ENCODE measurements around the gene KRTAP10-11. TPM values are rescaled to one million over a fixed set of nuclear protein-coding genes. Genes with fewer than 3 reads are reported as not detected.

KRTAP10-11 gene
- total and polyA plus RNA-seq, 2 experiments from 2014 or later, result not detected

DNA sequence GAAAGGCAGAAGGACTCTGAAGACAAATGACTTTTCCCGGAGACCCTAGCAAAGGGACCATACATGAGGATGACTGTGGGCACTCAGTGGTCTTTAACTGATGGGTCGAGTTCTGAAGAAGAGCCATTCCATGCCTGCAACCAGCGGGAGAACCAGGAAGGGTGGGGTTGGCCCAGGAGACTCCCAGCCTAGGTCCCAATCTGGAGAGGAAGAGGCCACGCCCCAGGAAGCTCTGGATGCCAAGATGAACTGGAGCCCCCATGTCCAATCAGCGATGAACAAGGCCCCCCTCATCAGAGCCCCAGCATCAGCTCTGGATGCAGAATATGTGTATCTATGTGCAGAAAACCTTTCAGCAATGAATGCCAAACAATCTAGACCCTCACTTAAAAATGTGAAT lies 5.5 kb upstream of the KRTAP10-11 start:
- H3K27me3 Mint-ChIP-seq (ENCODE audit: insufficient read depth, low read depth, poor library complexity), result peaks cover 10% of the 10 kb centered on the region
- Histone ChIP-seq H3K36me3 (ENCODE audit: insufficient read depth) (no peaks in the 10 kb centered on the region), H3K4me1 (ENCODE audit: insufficient read depth) (no peaks in the 10 kb centered on the region), H4K20me1 (replicated peaks; ENCODE audit: insufficient read depth) (no peaks in the 10 kb centered on the region), H3K4me2 (no peak overlapping the region), H3F3A (replicated peaks; ENCODE audit: low read depth) (no peaks in the 10 kb centered on the region), H3K4me3 (no peak overlapping the region), H3K9me2 (ENCODE audit: insufficient read depth) (no peaks in the 10 kb centered on the region), H3K27ac (ENCODE audit: low read depth) (no peak overlapping the region), H3K27me3 (ENCODE audit: insufficient read depth) (no peaks in the 10 kb centered on the region), H3K79me2 (replicated peaks; ENCODE audit: insufficient read depth) (no peaks in the 10 kb centered on the region), H2AFZ (no peak overlapping the region)
- ATAC-seq (no peak), DNase-seq (ENCODE audit: low spot score) (no peak)
- peaks cover 32% of the 10 kb centered on the region for H3K9me3 Mint-ChIP-seq
- peaks cover 3% of the 10 kb centered on the region for H3K4me1 Mint-ChIP-seq
- H3K27ac Mint-ChIP-seq, result no peak overlapping the region
- no peak overlapping the region for H3K4me3 Mint-ChIP-seq
- TF ChIP-seq POLR2AphosphoS5 (IDR thresholded peaks at IDR 0.05; ENCODE audit: low read depth) (no peak), EZH2 (IDR thresholded peaks at IDR 0.05; ENCODE audit: low read depth, unreplicated experiment) (no peak), ZNF114 (CRISPR knock-in tag; IDR thresholded peaks at IDR 0.05) (no peak), EZH2phosphoT487 (IDR thresholded peaks at IDR 0.05; ENCODE audit: unreplicated experiment) (no peak), ZNF331 (CRISPR knock-in tag; IDR thresholded peaks at IDR 0.05; ENCODE audit: low read depth) (no peak), NANOG (IDR thresholded peaks at IDR 0.05; ENCODE audit: borderline replicate concordance) (no peak), CREB1 (CRISPR knock-in tag; IDR thresholded peaks at IDR 0.05; ENCODE audit: low read depth) (no peak), ETS1 (IDR thresholded peaks at IDR 0.05) (no peak)
- TF ChIP-seq, protein P1, sequence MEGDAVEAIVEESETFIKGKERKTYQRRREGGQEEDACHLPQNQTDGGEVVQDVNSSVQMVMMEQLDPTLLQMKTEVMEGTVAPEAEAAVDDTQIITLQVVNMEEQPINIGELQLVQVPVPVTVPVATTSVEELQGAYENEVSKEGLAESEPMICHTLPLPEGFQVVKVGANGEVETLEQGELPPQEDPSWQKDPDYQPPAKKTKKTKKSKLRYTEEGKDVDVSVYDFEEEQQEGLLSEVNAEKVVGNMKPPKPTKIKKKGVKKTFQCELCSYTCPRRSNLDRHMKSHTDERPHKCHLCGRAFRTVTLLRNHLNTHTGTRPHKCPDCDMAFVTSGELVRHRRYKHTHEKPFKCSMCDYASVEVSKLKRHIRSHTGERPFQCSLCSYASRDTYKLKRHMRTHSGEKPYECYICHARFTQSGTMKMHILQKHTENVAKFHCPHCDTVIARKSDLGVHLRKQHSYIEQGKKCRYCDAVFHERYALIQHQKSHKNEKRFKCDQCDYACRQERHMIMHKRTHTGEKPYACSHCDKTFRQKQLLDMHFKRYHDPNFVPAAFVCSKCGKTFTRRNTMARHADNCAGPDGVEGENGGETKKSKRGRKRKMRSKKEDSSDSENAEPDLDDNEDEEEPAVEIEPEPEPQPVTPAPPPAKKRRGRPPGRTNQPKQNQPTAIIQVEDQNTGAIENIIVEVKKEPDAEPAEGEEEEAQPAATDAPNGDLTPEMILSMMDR (conservative IDR thresholded peaks at IDR 0.05; ENCODE audit: low read depth in 2 of 2), result no peak
- TF ChIP-seq, protein P2, sequence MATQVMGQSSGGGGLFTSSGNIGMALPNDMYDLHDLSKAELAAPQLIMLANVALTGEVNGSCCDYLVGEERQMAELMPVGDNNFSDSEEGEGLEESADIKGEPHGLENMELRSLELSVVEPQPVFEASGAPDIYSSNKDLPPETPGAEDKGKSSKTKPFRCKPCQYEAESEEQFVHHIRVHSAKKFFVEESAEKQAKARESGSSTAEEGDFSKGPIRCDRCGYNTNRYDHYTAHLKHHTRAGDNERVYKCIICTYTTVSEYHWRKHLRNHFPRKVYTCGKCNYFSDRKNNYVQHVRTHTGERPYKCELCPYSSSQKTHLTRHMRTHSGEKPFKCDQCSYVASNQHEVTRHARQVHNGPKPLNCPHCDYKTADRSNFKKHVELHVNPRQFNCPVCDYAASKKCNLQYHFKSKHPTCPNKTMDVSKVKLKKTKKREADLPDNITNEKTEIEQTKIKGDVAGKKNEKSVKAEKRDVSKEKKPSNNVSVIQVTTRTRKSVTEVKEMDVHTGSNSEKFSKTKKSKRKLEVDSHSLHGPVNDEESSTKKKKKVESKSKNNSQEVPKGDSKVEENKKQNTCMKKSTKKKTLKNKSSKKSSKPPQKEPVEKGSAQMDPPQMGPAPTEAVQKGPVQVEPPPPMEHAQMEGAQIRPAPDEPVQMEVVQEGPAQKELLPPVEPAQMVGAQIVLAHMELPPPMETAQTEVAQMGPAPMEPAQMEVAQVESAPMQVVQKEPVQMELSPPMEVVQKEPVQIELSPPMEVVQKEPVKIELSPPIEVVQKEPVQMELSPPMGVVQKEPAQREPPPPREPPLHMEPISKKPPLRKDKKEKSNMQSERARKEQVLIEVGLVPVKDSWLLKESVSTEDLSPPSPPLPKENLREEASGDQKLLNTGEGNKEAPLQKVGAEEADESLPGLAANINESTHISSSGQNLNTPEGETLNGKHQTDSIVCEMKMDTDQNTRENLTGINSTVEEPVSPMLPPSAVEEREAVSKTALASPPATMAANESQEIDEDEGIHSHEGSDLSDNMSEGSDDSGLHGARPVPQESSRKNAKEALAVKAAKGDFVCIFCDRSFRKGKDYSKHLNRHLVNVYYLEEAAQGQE (IDR thresholded peaks at IDR 0.05; ENCODE audit: unreplicated experiment), result no peak
- TF ChIP-seq, protein P3, sequence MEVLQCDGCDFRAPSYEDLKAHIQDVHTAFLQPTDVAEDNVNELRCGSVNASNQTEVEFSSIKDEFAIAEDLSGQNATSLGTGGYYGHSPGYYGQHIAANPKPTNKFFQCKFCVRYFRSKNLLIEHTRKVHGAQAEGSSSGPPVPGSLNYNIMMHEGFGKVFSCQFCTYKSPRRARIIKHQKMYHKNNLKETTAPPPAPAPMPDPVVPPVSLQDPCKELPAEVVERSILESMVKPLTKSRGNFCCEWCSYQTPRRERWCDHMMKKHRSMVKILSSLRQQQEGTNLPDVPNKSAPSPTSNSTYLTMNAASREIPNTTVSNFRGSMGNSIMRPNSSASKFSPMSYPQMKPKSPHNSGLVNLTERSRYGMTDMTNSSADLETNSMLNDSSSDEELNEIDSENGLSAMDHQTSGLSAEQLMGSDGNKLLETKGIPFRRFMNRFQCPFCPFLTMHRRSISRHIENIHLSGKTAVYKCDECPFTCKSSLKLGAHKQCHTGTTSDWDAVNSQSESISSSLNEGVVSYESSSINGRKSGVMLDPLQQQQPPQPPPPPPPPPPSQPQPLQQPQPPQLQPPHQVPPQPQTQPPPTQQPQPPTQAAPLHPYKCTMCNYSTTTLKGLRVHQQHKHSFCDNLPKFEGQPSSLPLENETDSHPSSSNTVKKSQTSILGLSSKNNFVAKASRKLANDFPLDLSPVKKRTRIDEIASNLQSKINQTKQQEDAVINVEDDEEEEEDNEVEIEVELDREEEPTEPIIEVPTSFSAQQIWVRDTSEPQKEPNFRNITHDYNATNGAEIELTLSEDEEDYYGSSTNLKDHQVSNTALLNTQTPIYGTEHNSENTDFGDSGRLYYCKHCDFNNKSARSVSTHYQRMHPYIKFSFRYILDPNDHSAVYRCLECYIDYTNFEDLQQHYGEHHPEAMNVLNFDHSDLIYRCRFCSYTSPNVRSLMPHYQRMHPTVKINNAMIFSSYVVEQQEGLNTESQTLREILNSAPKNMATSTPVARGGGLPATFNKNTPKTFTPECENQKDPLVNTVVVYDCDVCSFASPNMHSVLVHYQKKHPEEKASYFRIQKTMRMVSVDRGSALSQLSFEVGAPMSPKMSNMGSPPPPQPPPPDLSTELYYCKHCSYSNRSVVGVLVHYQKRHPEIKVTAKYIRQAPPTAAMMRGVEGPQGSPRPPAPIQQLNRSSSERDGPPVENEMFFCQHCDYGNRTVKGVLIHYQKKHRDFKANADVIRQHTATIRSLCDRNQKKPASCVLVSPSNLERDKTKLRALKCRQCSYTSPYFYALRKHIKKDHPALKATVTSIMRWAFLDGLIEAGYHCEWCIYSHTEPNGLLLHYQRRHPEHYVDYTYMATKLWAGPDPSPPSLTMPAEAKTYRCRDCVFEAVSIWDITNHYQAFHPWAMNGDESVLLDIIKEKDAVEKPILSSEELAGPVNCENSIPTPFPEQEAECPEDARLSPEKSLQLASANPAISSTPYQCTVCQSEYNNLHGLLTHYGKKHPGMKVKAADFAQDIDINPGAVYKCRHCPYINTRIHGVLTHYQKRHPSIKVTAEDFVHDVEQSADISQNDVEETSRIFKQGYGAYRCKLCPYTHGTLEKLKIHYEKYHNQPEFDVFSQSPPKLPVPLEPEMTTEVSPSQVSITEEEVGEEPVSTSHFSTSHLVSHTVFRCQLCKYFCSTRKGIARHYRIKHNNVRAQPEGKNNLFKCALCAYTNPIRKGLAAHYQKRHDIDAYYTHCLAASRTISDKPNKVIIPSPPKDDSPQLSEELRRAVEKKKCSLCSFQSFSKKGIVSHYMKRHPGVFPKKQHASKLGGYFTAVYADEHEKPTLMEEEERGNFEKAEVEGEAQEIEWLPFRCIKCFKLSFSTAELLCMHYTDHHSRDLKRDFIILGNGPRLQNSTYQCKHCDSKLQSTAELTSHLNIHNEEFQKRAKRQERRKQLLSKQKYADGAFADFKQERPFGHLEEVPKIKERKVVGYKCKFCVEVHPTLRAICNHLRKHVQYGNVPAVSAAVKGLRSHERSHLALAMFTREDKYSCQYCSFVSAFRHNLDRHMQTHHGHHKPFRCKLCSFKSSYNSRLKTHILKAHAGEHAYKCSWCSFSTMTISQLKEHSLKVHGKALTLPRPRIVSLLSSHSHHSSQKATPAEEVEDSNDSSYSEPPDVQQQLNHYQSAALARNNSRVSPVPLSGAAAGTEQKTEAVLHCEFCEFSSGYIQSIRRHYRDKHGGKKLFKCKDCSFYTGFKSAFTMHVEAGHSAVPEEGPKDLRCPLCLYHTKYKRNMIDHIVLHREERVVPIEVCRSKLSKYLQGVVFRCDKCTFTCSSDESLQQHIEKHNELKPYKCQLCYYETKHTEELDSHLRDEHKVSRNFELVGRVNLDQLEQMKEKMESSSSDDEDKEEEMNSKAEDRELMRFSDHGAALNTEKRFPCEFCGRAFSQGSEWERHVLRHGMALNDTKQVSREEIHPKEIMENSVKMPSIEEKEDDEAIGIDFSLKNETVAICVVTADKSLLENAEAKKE (CRISPR knock-in tag; IDR thresholded peaks at IDR 0.05), result no peak
- H3K36me3 Mint-ChIP-seq (ENCODE audit: low read depth), result peaks cover 8% of the 10 kb centered on the region; the same call in 2 of the 3 replicates

Measured in GM23338 (cell line).